ENCODE results near the gene PDZK1IP1.

Gene PDZK1IP1

GRCh38 chr1:47181095-47181954 lies 8.5 kb downstream of the PDZK1IP1 start:
- Histone ChIP-seq H3K36me3 (ENCODE audit: low read length) (no peaks in the 10 kb centered on the region), H3K27me3 (ENCODE audit: low read length) (no peaks in the 10 kb centered on the region), H3K9me2 (replicated peaks; ENCODE audit: insufficient read depth, low read length) (no peaks in the 10 kb centered on the region), H3F3A (ENCODE audit: insufficient read depth) (no peaks in the 10 kb centered on the region), H4K20me1 (ENCODE audit: low read depth, low read length) (no peaks in the 10 kb centered on the region), H3K9me3 (ENCODE audit: insufficient read depth, low read length) (no peaks in the 10 kb centered on the region), H3K9ac (ENCODE audit: low read length) (no peak overlapping the region), H3K4me2 (ENCODE audit: low read depth, low read length, poor library complexity, severe bottlenecking) (no peak overlapping the region), H2AFZ (ENCODE audit: low read depth, low read length, severe bottlenecking) (no peak overlapping the region), H3K27ac (ENCODE audit: low read depth, low read length) (no peak overlapping the region), H3K79me2 (ENCODE audit: insufficient read depth, low read length) (no peaks in the 10 kb centered on the region), H3K4me3 (ENCODE audit: insufficient read depth, low read length, poor library complexity, severe bottlenecking) (no peak overlapping the region)
- no peak for TF ChIP-seq EZH2phosphoT487 (conservative IDR thresholded peaks at IDR 0.05; ENCODE audit: low read length)
- TF ChIP-seq, protein P1, sequence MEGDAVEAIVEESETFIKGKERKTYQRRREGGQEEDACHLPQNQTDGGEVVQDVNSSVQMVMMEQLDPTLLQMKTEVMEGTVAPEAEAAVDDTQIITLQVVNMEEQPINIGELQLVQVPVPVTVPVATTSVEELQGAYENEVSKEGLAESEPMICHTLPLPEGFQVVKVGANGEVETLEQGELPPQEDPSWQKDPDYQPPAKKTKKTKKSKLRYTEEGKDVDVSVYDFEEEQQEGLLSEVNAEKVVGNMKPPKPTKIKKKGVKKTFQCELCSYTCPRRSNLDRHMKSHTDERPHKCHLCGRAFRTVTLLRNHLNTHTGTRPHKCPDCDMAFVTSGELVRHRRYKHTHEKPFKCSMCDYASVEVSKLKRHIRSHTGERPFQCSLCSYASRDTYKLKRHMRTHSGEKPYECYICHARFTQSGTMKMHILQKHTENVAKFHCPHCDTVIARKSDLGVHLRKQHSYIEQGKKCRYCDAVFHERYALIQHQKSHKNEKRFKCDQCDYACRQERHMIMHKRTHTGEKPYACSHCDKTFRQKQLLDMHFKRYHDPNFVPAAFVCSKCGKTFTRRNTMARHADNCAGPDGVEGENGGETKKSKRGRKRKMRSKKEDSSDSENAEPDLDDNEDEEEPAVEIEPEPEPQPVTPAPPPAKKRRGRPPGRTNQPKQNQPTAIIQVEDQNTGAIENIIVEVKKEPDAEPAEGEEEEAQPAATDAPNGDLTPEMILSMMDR (IDR thresholded peaks at IDR 0.05; ENCODE audit: insufficient read depth, low read length, poor library complexity, severe bottlenecking), result no peak

GRCh38 chr1:47180603-47181094 lies 9.2 kb downstream of the PDZK1IP1 start:
- no peak overlapping the region for H3K4me2 ChIP-seq (ENCODE audit: low read depth, low read length, poor library complexity, severe bottlenecking)
- no peaks in the 10 kb centered on the region for H3K9me2 ChIP-seq (replicated peaks; ENCODE audit: insufficient read depth, low read length)

DNA sequence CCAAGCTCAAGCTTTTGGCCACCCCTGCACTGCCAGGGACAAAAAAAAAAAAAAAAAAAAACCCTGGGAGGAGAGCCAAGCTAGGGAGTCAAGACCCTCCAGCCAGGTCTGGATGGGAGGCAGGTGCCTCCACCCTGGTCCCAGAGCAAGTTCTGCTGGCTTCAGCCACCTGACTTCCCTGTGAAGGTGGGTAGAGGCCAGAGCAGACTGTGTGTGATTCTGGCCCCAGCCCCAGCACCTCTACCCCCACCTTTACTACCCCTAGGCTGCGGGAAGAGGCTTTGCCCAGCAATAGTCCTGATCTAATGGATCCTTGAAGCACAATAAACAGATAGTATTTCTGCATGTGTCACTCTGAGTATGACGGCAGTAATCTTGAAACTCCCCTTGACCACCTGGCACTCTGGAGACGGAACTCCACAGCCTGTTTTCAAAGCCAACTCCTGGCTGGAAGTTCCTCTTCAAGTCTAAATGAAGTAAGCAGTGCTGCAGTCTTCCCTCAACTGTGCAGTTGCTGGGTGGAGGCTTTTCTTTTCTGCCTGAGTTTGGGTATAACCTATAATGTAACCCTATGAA lies 9.8 kb downstream of the PDZK1IP1 start:
- Histone ChIP-seq H3K4me2 (ENCODE audit: low read depth, low read length, poor library complexity, severe bottlenecking) (no peak overlapping the region), H4K20me1 (ENCODE audit: low read depth, low read length) (no peaks in the 10 kb centered on the region), H3F3A (ENCODE audit: insufficient read depth) (no peaks in the 10 kb centered on the region), H3K9me2 (replicated peaks; ENCODE audit: insufficient read depth, low read length) (no peaks in the 10 kb centered on the region), H3K4me3 (ENCODE audit: insufficient read depth, low read length, poor library complexity, severe bottlenecking) (no peak overlapping the region), H2AFZ (ENCODE audit: low read depth, low read length, severe bottlenecking) (no peak overlapping the region), H3K9ac (ENCODE audit: low read length) (no peak overlapping the region), H3K27ac (ENCODE audit: low read depth, low read length) (no peak overlapping the region), H3K9me3 (ENCODE audit: insufficient read depth, low read length) (no peaks in the 10 kb centered on the region), H3K79me2 (ENCODE audit: insufficient read depth, low read length) (no peaks in the 10 kb centered on the region), H3K27me3 (ENCODE audit: low read length) (no peaks in the 10 kb centered on the region), H3K36me3 (ENCODE audit: low read length) (no peaks in the 10 kb centered on the region)
- TF ChIP-seq, protein P1 (IDR thresholded peaks at IDR 0.05; ENCODE audit: insufficient read depth, low read length, poor library complexity, severe bottlenecking), result no peak
- TF ChIP-seq EZH2phosphoT487 (conservative IDR thresholded peaks at IDR 0.05; ENCODE audit: low read length), result no peak

More at GRCh38 chr1:47180603-47181094, 9.2 kb downstream of the PDZK1IP1 start:
- Histone ChIP-seq H3K4me3 (ENCODE audit: insufficient read depth, low read length, poor library complexity, severe bottlenecking) (no peak overlapping the region), H3K27me3 (ENCODE audit: low read length) (no peaks in the 10 kb centered on the region), H3K27ac (ENCODE audit: low read depth, low read length) (no peak overlapping the region), H3K36me3 (ENCODE audit: low read length) (no peaks in the 10 kb centered on the region), H3F3A (ENCODE audit: insufficient read depth) (no peaks in the 10 kb centered on the region), H3K9me3 (ENCODE audit: insufficient read depth, low read length) (no peaks in the 10 kb centered on the region), H4K20me1 (ENCODE audit: low read depth, low read length) (no peaks in the 10 kb centered on the region), H2AFZ (ENCODE audit: low read depth, low read length, severe bottlenecking) (no peak overlapping the region), H3K9ac (ENCODE audit: low read length) (no peak overlapping the region), H3K79me2 (ENCODE audit: insufficient read depth, low read length) (no peaks in the 10 kb centered on the region)
- TF ChIP-seq, protein P1 (IDR thresholded peaks at IDR 0.05; ENCODE audit: insufficient read depth, low read length, poor library complexity, severe bottlenecking), result no peak

Data from SU-DHL-6 (cell line).